H1 (cell line): ENCODE results near the gene RUFY1.

ENCODE experiments used
- CBX5 ChIP-seq: fragments of 300-800, 300-1000 bp; sonication (generic); IDR thresholded peaks from 2 replicates; pipeline ENCODE4 v1.7.1; 2016; ENCODE audit warnings: antibody characterized with exemption, low read length, low read depth
- CTCF ChIP-seq, 3 experiments: IDR thresholded peaks; 1 replicate in 2 of 3; 2 replicates in 1 of 3; pipeline versions ENCODE4 v1.5.1 to v1.6.1; 2011; ENCODE audit warnings: low read length in 3 of 3, mild to moderate bottlenecking in 3 of 3, inconsistent platforms in 2 of 3, low read depth in 1 of 3, moderate library complexity in 1 of 3; ENCODE audit not compliant: insufficient read depth in 1 of 3; ENCODE audit errors: control extremely low read depth in 1 of 3
- E2F6 ChIP-seq: IDR thresholded peaks from 2 replicates; pipeline ENCODE4 v1.6.1; 2012; ENCODE audit warnings: inconsistent platforms
- POLR2A ChIP-seq, 2 experiments: IDR thresholded peaks; 1 replicate in 1 of 2; 2 replicates in 1 of 2; pipeline ENCODE4 v1.6.1; 2011; ENCODE audit warnings: low read depth in 2 of 2, low read length in 2 of 2, mild to moderate bottlenecking in 2 of 2; ENCODE audit errors: control extremely low read depth in 1 of 2
- SIRT6 ChIP-seq: IDR thresholded peaks from one replicate; pipeline ENCODE4 v1.7.1; 2012; ENCODE audit warnings: low read length, inconsistent platforms
- SP2 ChIP-seq: IDR thresholded peaks from 2 replicates; pipeline ENCODE4 v1.6.1; 2012; ENCODE audit warnings: mild to moderate bottlenecking, low read length, inconsistent platforms
- YY1 ChIP-seq: IDR thresholded peaks from 2 replicates; pipeline ENCODE4 v1.6.1; 2011; ENCODE audit warnings: low read depth, mild to moderate bottlenecking, low read length

- TF ChIP-seq CTCF (IDR thresholded peaks at IDR 0.05; ENCODE audit: control extremely low read depth in 1 of 3, insufficient read depth in 1 of 3, low read depth in 1 of 3, low read length in 3 of 3) (no peak), SP2 (no peak), POLR2A (IDR thresholded peaks at IDR 0.05; ENCODE audit: control extremely low read depth in 1 of 2, low read depth in 2 of 2, low read length in 2 of 2) (peak; percentile 99 to 100), E2F6 (no peak; the same call in 1 of the 2 replicates), YY1 (peak; percentile 88), CBX5 (no peak), SIRT6 (peak; percentile 29)
Measured at GRCh38 chr5:179623003-179623905, 72.9 kb downstream of the RUFY1 start, which contains the start of gene HNRNPH1.
